Testis (tissue), 3 donors: Measurements from ENCODE around the gene DCLK2. TPM values are rescaled to one million over a fixed set of nuclear protein-coding genes. Genes with fewer than 3 reads are reported as not detected.

Experiments
- DNase-seq: peaks from one replicate; pipeline ENCODE4 v3.0.0-alpha.2; 2019
- H3K27ac ChIP-seq, 2 donors: fragments of 200-600 bp; sonication (generic); one replicate each; pipeline ENCODE4 v1.5.1; 2019
- H3K27me3 ChIP-seq: fragments of 200-600 bp; sonication (generic); one replicate; pipeline ENCODE4 v1.5.1; 2019
- H3K36me3 ChIP-seq: fragments of 200-600 bp; sonication (generic); one replicate; pipeline ENCODE4 v1.5.1; 2017; ENCODE audit warnings: low read depth; ENCODE audit errors: missing control alignments
- H3K4me1 ChIP-seq: fragments of 200-600 bp; sonication (generic); one replicate; pipeline ENCODE4 v1.5.1; 2019
- H3K4me3 ChIP-seq, 2 donors: fragments of 200-600 bp; sonication (generic); one replicate each; pipeline ENCODE4 v1.5.1; 2017 to 2019
- H3K9me3 ChIP-seq: fragments of 200-600 bp; sonication (generic); one replicate; pipeline ENCODE4 v1.5.1; 2017
- POLR2A ChIP-seq: fragments of 450-650 bp; IDR thresholded peaks from one replicate; pipeline ENCODE4 v1.6.1; 2017; ENCODE audit warnings: antibody characterized with exemption, mild to moderate bottlenecking, moderate library complexity
- WGBS, 2 donors: methylation state at CpG; one replicate each; pipeline ENCODE4 v1.1.5; 2018; 5-methylcytosine and 5-hydroxymethylcytosine counted together
- intact Hi-C: fragments of 100-400 bp; cut with DNase I; formaldehyde crosslinking; loops from one replicate; pipeline ENCODE4 v1.15.1; 2023; ENCODE audit warnings: low total_unique reads
- polyA plus RNA-seq: library from polyadenylated mRNA; stranded (reverse); fragments of 350-450 nt; fragmentation: Illumina TruSeq; extraction: RNeasy Lipid Tissue Mini Kit (QIAGEN cat#74804); gene quantifications from one replicate; pipeline ENCODE4 v1.2.3, GENCODE V29; 2014; ENCODE audit warnings: low read depth, low replicate concordance; ENCODE audit not compliant: insufficient read depth
- total RNA-seq, 2 donors: library from RNA; depleted of rRNA; stranded (reverse); fragments of >200 nt; gene quantifications; one replicate each; pipeline ENCODE4 v1.2.3, GENCODE V29; 2016
- TF ChIP-seq, protein P1 (sequence below), 3 experiments: fragments of 450-650 bp in 2 of 3; fragments of 200-600 bp in 1 of 3; sonication (generic) in 1 of 3; IDR thresholded peaks; one replicate each; pipeline ENCODE4 v1.5.1; 2016 to 2019; ENCODE audit warnings: antibody characterized with exemption in 3 of 3, mild to moderate bottlenecking in 2 of 3, moderate library complexity in 1 of 3

The DCLK2 gene
- total and polyA plus RNA-seq, 3 donors from 2014 or later: 6.1 to 18.4 (median 14.8) TPM

DNA sequence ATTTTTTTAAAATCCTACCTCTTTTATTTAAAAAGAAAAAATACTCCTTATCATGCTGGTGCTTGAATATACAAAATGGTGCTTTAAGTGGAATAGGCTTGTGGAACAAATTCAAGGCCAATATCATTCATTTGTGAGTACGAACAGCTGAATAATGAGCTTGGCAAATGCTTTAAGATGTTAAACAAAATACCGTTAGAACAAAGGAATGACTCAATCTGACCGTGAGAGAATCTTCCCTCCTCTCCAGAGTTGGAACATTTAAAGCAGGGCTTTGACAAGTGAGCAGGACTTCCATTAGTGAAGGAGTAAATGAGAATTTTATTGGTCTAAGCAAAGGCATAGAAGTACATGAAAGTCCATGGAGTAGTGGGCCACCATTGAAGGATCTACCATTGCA, 74.5 kb downstream of the DCLK2 start:
- Histone ChIP-seq H3K27ac (no peak overlapping the region), H3K4me1 (no peaks in the 10 kb centered on the region), H3K4me3 (no peak overlapping the region), H3K9me3 (no peaks in the 10 kb centered on the region), H3K36me3 (no peaks in the 10 kb centered on the region), H3K27me3 (no peaks in the 10 kb centered on the region)
- WGBS, 2 donors: 39 to 53% methylated on average over 3 of the region's 3 CpGs
- no peak for DNase-seq
- intact Hi-C loops: no loop called here
- no peak for TF ChIP-seq POLR2A
- TF ChIP-seq, protein P1, sequence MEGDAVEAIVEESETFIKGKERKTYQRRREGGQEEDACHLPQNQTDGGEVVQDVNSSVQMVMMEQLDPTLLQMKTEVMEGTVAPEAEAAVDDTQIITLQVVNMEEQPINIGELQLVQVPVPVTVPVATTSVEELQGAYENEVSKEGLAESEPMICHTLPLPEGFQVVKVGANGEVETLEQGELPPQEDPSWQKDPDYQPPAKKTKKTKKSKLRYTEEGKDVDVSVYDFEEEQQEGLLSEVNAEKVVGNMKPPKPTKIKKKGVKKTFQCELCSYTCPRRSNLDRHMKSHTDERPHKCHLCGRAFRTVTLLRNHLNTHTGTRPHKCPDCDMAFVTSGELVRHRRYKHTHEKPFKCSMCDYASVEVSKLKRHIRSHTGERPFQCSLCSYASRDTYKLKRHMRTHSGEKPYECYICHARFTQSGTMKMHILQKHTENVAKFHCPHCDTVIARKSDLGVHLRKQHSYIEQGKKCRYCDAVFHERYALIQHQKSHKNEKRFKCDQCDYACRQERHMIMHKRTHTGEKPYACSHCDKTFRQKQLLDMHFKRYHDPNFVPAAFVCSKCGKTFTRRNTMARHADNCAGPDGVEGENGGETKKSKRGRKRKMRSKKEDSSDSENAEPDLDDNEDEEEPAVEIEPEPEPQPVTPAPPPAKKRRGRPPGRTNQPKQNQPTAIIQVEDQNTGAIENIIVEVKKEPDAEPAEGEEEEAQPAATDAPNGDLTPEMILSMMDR (IDR thresholded peaks at IDR 0.05): no peak

DNA sequence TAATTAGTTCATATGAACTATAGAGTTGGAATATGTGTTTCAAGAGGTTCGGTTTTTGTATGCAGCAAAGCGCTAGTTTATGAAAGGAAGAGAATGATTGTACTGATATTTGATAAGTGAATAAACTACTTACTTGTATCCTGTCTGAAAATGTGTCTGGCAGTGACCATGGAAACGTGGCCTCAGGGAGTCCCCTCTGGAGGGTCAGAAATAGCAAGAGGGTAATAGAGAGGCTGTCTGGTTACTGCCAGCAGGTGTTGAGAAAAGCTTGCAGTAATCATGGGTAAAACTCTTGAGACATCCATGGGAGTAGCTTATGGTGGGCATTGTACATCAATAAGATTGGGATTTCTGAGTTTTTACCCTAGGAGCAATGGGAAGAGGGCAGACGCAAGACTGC, 77.1 kb downstream of the DCLK2 start:
- 86 to 94% methylated on average over 4 of the region's 4 CpGs for WGBS, 2 donors
- H3K27me3 ChIP-seq: no peaks in the 10 kb centered on the region
- H3K27ac ChIP-seq: no peak overlapping the region
- H3K36me3 ChIP-seq: no peaks in the 10 kb centered on the region
- H3K4me3 ChIP-seq: no peak overlapping the region
- H3K4me1 ChIP-seq: no peaks in the 10 kb centered on the region
- DNase-seq: no peak
- H3K9me3 ChIP-seq: no peaks in the 10 kb centered on the region
- TF ChIP-seq, protein P1 (IDR thresholded peaks at IDR 0.05): no peak
- TF ChIP-seq POLR2A: no peak
- intact Hi-C loops: no loop called here

DNA sequence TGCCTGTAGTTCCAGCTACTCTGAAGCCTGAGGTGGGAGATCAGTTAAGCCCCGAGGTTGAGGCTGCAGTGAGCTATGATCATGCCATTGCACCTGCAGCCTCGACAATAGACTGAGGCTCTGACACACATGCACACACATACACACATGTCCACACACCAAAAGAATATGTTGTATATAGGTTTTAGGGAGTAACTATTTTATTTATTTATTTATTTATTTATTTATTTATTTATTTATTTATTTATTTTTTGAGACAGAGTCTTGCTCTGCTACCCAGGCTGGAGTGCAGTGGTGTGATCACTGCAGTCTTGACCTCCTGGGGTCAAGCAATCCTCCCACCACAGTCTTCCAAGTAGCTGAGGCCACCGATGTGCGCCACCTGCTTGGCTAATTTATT, 78.3 kb downstream of the DCLK2 start:
- Histone ChIP-seq H3K36me3 (no peaks in the 10 kb centered on the region), H3K4me1 (no peaks in the 10 kb centered on the region), H3K4me3 (no peak overlapping the region), H3K27me3 (no peaks in the 10 kb centered on the region), H3K27ac (no peak overlapping the region), H3K9me3 (no peaks in the 10 kb centered on the region)
- TF ChIP-seq, protein P1 (IDR thresholded peaks at IDR 0.05): no peak
- TF ChIP-seq POLR2A: no peak
- 97 to 98% methylated on average over 4 of the region's 4 CpGs for WGBS, 2 donors
- DNase-seq: no peak
- intact Hi-C loops: no loop called here

DNA sequence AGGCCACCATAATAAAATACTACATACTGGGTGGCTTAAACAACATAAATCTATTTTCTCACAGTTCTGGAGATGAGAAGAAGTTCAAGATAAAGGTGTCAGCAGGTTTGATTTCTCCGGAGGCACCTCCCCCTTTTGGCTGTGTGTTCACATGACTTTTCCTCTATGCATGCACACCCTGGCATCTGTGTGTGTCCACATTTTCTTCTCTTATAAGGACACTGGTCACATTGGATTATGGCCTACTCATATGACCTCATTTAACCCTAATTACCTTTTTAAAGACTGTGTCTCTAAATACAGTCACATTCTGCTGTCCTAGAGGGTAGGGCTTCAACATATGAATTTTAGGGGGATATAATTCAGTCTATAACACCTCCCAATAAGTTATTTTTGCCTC, 79.8 kb downstream of the DCLK2 start:
- Histone ChIP-seq H3K27me3 (no peaks in the 10 kb centered on the region), H3K4me3 (no peak overlapping the region)
- WGBS, 2 donors: 76 to 88% methylated on average over 1 of the region's 1 CpG

DNA sequence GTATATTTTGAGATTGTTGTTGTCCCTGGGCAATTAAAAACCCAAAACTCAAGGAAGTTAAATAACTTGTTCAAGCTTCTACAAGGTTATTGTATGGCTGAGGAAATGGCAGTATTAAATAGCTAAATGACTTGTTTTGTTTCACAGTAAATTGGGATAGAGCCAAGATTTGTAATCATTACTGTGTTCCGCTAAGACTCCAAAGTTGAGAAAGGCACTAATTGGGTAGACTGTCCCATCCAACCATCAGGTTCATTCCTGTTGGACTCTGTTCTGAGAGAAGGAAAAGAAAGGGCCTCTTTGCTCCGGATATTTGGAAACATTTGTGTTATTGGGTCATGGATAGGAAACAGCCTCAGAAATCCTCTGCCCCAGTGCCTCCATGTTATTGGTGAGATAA, 82.2 kb downstream of the DCLK2 start:
- 69 to 74% methylated on average over 2 of the region's 2 CpGs for WGBS, 2 donors
- DNase-seq: no peak

More for the DNA sequence above, 79.8 kb downstream of the DCLK2 start:
- no peaks in the 10 kb centered on the region for H3K4me1 ChIP-seq
- no peak for DNase-seq
- intact Hi-C loops: no loop called here
- no peak overlapping the region for H3K27ac ChIP-seq
- TF ChIP-seq, protein P1 (IDR thresholded peaks at IDR 0.05): no peak
- TF ChIP-seq POLR2A: no peak
- H3K9me3 ChIP-seq: no peaks in the 10 kb centered on the region
- H3K36me3 ChIP-seq: no peaks in the 10 kb centered on the region

More for the DNA sequence above, 82.2 kb downstream of the DCLK2 start:
- intact Hi-C loops: no loop called here
- no peak overlapping the region for H3K4me3 ChIP-seq
- H3K9me3 ChIP-seq: no peaks in the 10 kb centered on the region
- no peak for TF ChIP-seq POLR2A
- TF ChIP-seq, protein P1 (IDR thresholded peaks at IDR 0.05): no peak
- no peaks in the 10 kb centered on the region for H3K36me3 ChIP-seq
- H3K4me1 ChIP-seq: no peaks in the 10 kb centered on the region
- no peaks in the 10 kb centered on the region for H3K27me3 ChIP-seq
- no peak overlapping the region for H3K27ac ChIP-seq
